Iris pigment epithelial cell (primary cell): Measurements from ENCODE around the gene SHH.
A peak's percentile ranks its signal among the peaks of the same experiment; 100 is the strongest.

Experiments
- DNase-seq: peaks from one replicate; pipeline ENCODE4 v3.0.0-alpha.2; 2011; ENCODE audit warnings: low read depth

SHH gene

GRCh38 chr7:155764438-155764793 is 47.8 kb downstream of the SHH start:
- DNase-seq = no peak

DNA sequence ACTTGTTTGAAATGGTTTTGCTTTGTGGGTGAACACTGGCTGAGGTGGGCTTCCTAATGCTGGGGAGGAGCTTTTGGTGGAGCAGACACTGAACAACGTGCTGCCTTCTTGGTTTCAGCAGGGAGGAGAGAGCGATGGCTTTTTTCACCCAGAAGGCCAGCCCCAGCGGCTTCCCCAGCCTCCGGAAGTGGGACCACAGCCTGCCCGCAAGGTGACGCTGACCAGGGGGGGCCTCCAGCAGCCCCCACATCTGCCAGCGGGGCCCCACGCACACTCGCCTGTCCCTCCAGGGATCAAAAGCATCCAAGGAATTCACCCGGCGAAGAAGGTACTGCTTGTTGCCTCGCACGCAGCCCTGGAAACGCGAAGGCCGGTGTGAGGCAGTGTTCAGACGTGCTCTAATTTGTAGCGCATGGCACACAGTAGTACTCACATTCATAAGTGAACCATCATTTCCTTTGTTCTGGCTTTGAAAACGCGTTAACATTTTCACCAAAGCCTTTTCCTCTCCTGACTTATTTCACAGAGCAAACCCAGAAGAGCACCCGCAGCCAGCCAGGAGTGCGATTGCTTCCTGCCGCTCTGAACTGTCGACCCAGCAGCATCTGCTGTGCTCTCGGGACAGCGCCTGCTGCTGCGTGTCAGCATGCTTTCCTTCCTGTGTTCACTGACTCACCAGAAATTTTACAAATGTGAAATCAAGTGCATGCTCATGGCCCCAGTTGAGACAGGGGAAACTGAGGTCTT is 48.4 kb downstream of the SHH start:
- peak; percentile 91 for DNase-seq

- no peak for DNase-seq
These were observed 49.1 kb downstream of the SHH start for GRCh38 chr7:155763122-155763521.

- no peak for DNase-seq
These were observed 49.6 kb downstream of the SHH start for GRCh38 chr7:155762655-155763054.

- no peak for DNase-seq
These were observed 50.2 kb downstream of the SHH start for GRCh38 chr7:155762036-155762435.

- no peak for DNase-seq
These were observed 51.1 kb downstream of the SHH start for GRCh38 chr7:155761162-155761561.

DNA sequence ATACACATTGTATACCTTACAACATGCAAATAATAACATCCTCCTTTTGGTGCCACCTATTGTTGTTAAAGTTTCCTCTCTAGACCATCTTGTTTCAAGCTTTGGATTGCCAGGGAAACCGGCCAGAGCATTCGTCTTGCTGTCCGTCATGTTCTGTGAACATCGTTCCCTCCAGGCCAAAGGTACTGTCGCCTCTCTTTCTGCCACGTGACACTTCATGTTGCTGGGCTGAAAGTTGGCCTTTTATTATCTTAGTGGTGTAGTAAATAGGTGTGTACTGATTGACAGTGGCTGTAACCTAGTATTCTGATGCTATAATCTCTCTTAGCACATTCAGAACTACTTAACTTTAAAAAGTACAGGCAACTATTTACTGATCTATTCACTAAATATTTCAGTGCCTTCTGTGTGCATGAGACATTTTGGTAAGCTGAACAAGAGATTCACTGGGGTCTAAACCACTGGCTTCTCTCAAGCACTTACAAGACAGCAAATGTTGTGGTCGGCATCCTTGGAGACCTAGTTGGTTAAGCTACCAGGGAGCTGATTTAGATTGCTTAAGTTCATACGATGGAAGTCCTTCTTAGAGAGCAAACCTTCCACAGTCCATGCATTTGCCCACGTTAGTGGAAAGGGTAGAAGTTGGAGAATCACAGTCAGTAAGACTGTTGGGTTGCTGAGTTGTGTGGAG is 52.4 kb downstream of the SHH start:
- no peak for DNase-seq

DNA sequence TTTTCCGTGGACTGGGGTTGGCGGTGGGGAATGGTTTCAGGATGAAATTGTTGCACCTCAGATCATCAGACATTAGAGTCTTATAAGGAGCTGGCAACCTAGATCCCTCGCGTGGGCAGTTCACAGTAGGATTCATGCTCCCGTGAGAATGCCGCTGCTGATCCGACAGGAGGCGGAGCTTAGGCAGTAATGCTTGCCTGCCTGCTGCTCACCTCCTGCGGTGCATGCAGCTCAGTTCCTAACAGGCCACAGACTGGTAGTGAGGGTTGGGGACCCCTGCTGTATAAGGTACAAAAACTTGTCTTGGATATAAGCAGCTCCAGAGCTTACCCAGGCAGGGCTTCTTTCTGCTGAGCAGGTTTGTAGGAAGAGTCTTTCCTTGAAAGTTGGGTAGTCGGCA is 53.9 kb downstream of the SHH start:
- no peak for DNase-seq

DNA sequence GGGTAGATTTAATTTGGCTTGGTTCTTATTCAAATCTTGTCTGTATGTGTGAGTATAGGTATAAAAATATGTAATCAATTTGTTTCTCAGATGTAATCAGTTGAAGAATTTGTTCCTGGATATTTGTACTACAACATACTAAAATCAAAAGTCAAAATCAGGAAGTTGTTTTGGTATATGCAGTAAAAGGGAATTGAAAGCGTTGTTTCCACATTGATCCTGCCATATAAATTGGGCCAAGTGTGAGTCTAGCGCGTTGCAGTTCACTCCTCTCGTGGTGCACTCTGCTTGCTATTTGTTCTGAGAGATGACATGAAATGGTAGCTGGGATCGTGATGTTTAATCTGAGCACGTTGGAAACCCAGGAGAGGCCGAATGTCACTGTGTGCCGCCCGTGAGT is 55.9 kb downstream of the SHH start:
- no peak for DNase-seq

DNA sequence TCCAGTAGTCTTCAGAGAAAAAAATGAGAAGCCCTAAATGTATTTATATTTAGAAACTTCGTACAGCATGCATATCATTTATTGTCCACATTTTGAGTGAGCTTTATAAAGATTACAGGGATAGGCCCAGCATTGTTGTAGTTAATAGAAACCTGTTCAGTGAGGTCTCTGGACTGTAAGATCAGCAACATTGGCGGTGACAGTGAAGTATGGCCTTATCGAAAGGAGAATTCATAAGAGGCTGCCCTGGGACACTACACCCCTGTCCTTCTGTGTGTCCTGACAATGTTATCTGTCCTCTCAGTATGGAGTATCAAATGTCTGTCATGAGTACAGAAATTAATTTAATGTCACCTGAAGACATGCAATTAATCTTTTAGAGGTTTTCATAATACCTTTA is 57.2 kb downstream of the SHH start:
- no peak for DNase-seq

DNA sequence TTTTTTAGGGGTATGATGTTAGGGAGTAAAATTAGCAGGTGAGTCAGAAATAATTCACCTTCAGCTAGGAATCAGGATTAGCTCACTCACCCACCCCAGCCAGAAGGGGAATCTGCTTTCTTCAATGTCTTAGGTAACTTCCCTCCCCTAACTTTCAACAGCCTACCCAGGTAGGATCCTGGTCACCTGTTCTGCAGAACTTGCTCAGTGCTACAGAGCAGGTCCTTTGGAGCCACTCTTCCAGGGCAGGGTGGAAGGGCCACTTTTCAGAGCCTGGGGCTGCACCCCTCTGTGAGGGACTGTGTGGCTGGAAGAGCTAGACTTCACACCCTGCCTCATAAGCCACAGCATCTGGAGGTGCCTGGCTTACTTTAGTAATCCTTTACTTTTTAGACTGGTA is 58.1 kb downstream of the SHH start:
- DNase-seq = no peak

DNA sequence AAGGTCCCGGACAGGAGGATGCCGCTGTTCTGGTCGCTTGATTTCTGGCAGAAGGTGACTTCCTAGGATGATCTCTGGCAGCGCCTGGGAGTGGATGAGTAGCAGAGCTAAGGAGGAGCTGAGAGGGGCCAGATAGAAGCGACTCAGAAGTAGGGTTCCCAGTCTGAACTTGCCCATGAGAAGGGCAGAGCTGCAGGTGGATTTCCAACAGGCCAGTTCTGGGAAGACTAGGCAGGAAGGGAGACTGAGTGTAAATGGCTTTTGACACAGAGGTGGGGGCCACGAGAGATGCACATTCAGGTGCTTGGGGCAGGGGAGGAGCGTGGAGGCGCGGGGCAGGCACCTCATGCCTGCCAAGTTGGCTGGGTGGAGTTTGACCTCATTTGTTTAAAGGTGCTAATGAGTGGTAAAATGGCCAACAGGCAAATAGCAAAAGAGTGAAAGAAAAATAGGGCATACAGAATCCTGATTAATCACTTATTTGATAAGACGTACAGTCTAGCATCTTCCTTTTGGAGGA is 58.8 kb downstream of the SHH start:
- no peak for DNase-seq

DNA sequence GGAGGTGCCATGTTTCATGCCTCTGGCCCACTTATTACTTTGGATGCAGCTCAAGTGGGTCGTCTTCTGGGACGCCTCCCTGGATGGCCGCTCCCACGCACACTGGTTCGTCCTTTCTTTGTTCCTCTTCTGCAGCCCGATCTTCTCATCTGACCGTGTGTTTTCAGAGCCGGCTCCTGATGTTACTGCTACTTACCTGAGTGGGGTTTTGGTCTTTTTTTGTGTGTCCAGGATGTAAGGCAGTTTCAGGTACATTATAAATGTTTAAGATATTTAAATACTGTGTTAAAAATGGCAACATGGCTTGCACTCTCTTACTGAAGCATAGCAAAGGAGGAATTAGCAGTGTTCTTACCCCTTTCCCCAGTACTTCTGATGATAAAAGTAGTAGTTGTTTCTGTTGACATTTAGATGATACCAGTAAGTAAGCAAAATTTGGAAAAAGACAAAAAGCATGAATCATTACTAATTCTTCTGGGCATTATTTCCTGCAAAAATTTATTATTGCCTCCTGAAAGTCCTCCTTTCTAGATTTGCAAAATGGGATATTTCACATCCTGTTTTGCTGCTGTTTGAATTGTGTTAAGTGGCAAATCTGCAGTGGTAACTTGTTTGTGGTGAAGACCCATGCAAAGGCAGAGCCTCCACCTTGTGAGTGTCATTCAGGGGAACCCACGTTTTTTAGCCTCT is 59.4 kb downstream of the SHH start:
- DNase-seq = no peak

GRCh38 chr7:155751409-155751808 is 60.9 kb downstream of the SHH start:
- no peak for DNase-seq

DNA sequence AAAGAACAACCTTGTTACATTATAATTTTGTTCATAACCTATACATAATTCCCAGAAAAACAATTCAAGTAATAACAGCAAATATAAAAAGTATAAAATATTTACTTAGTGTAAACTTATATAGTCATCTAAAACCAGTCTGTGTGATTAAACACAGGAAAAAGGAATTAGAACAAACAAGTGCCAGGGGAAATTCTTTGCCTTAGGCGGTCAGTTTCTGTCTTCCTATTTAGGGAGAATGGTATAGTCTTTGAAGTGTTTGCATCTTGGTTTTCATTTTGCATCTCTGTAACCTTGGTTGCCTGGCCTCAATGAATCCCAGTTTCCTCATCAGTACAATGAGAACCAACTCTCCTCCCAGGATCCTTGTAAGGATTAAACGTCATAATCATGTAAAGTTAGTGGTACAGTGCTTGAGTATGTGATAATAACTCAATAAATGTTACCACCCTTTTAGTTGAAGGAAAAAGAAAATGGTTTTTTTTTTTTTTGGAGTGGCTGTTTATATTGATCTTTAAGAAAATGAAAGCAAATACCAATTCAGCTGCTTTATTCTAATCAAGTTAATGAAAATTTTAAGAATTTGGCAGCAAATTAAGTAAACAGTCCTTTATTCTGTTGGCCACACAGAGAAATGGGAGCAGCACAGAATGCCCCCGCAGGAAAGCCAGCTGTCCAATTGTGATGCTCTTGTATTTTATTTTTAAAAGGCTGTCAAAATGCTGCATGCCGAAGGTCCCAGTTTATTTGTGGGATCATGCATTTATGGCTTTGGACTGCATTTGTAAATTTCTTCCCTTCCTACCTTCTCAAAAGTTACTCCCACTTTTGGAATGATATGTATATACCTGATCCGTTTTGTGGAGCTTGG is 61.8 kb downstream of the SHH start:
- no peak for DNase-seq
